GM13976 (cell line): Measurements from ENCODE around the gene MAFB.

ENCODE experiments used
- DNase-seq: peaks from one replicate; pipeline ENCODE4 v3.0.0; 2012; ENCODE audit warnings: low spot score
- CTCF ChIP-seq: IDR thresholded peaks from 2 replicates; pipeline ENCODE4 v1.5.1; 2012; ENCODE audit warnings: borderline replicate concordance, mild to moderate bottlenecking; ENCODE audit not compliant: insufficient read depth; ENCODE audit errors: extremely low read depth, missing control alignments, control extremely low read depth
- in situ Hi-C: fragments of 300-500 bp; cut with MboI; formaldehyde crosslinking; loops from one replicate; pipeline ENCODE4 v1.12.0; 2022; ENCODE audit warnings: low sequenced_read_pairs, mixed read lengths, inconsistent platforms; ENCODE audit not compliant: unreplicated experiment

The MAFB gene

GRCh38 chr20:40685349-40685748 lies 3.7 kb downstream of the MAFB start:
- TF ChIP-seq CTCF, result no peak
- in situ Hi-C loops, result loop anchor here (10.0 to 25.0 kb wide), 4 partner anchors 423 to 1423 kb away; no protein-coding TSS in a partner anchor
- DNase-seq, result no peak

GRCh38 chr20:40683894-40684268 lies 5.2 kb downstream of the MAFB start:
- in situ Hi-C loops, result loop anchor here (10.0 to 25.0 kb wide), 4 partner anchors 422 to 1422 kb away; no protein-coding TSS in a partner anchor
- no peak for DNase-seq

GRCh38 chr20:40683221-40683893 lies 5.7 kb downstream of the MAFB start:
- TF ChIP-seq CTCF, result no peak
- in situ Hi-C loops, result loop anchor here (10.0 to 25.0 kb wide), 4 partner anchors 421 to 1421 kb away; no protein-coding TSS in a partner anchor
- no peak for DNase-seq

More at GRCh38 chr20:40683894-40684268, 5.2 kb downstream of the MAFB start:
- TF ChIP-seq CTCF, result no peak

GRCh38 chr20:40682104-40682981 lies 6.7 kb downstream of the MAFB start:
- DNase-seq, result no peak
- in situ Hi-C loops, result loop anchor here (10.0 to 25.0 kb wide), 4 partner anchors 420 to 1420 kb away; no protein-coding TSS in a partner anchor
- TF ChIP-seq CTCF, result no peak

- DNase-seq, result no peak
- no peak for TF ChIP-seq CTCF
- in situ Hi-C loops, result loop anchor here (10.0 to 25.0 kb wide), 4 partner anchors 419 to 1419 kb away; no protein-coding TSS in a partner anchor
These were observed 7.4 kb downstream of the MAFB start for GRCh38 chr20:40681684-40682083.

GRCh38 chr20:40681165-40681564 lies 7.9 kb downstream of the MAFB start:
- no peak for TF ChIP-seq CTCF
- DNase-seq, result no peak
- in situ Hi-C loops, result loop anchor here (10.0 to 25.0 kb wide), 4 partner anchors 419 to 1419 kb away; no protein-coding TSS in a partner anchor
